Transverse colon (tissue), 4 donors: ENCODE data around the gene AMOTL1. TPM values are rescaled to one million over a fixed set of nuclear protein-coding genes. Genes with fewer than 3 reads are reported as not detected.

ENCODE experiments used
- DNase-seq: peaks from one replicate; pipeline ENCODE4 v3.0.0-alpha.2; 2019
- H3K27ac ChIP-seq, 4 donors: fragments of 200-600 bp; sonication (generic); 2 replicates each; pipeline ENCODE4 v1.5.1; 2016 to 2018; ENCODE audit warnings: inconsistent platforms in 4 of 4
- H3K27me3 ChIP-seq: fragments of 200-600 bp; sonication (generic); 2 replicates; pipeline ENCODE4 v1.5.1; 2017; ENCODE audit warnings: inconsistent platforms
- H3K36me3 ChIP-seq, 4 donors: fragments of 200-600 bp; sonication (generic); 2 replicates each; pipeline ENCODE4 v1.5.1; 2017 to 2019; ENCODE audit warnings: inconsistent platforms in 4 of 4
- H3K4me1 ChIP-seq, 4 donors: fragments of 200-600 bp; sonication (generic); 2 replicates each; pipeline ENCODE4 v1.5.1; 2017 to 2020; ENCODE audit warnings: inconsistent platforms in 4 of 4
- H3K4me3 ChIP-seq, 4 donors: fragments of 200-600 bp; sonication (generic); 1 replicate in 1 of 4; 2 replicates in 3 of 4; pipeline versions ENCODE4 v1.5.1 to v1.6.1; 2017 to 2019; ENCODE audit warnings: inconsistent platforms in 4 of 4
- H3K9me3 ChIP-seq, 2 donors: fragments of 200-600 bp; sonication (generic); 2 replicates each; pipeline ENCODE4 v1.5.1; 2017 to 2019; ENCODE audit warnings: inconsistent platforms in 2 of 2
- EP300 ChIP-seq: sonication (generic); formaldehyde crosslinking; IDR thresholded peaks from one replicate; pipeline ENCODE4 v1.6.1; 2017; ENCODE audit warnings: antibody characterized with exemption, low read depth
- POLR2A ChIP-seq: fragments of 450-650 bp; IDR thresholded peaks from one replicate; pipeline ENCODE4 v1.6.1; 2016; ENCODE audit warnings: antibody characterized with exemption, mild to moderate bottlenecking, moderate library complexity
- POLR2AphosphoS5 ChIP-seq, 3 donors: sonication (generic); formaldehyde crosslinking; IDR thresholded peaks; one replicate each; pipeline ENCODE4 v1.6.1; 2016; ENCODE audit warnings: antibody characterized with exemption in 3 of 3
- WGBS, 2 donors: methylation state at CpG; one replicate each; pipeline ENCODE4 v1.1.5; 2018; ENCODE audit warnings: low coverage in 1 of 2; 5-methylcytosine and 5-hydroxymethylcytosine counted together
- in situ Hi-C, 4 donors: fragments of 200-750 bp; cut with MboI; loops; one replicate each; pipeline versions ENCODE4 v1.15.0 to v1.15.1; 2017; ENCODE audit warnings: low sequenced_read_pairs in 3 of 4, low pct_ligation_motif_present in 1 of 4, low pct_unique_long_range_greater_than_20kb in 1 of 4
- intact Hi-C: fragments of 100-400 bp; cut with DNase I; formaldehyde crosslinking; loops from one replicate; pipeline ENCODE4 v1.15.1; 2023; ENCODE audit warnings: low total_unique reads
- total RNA-seq, 4 donors: library from RNA; depleted of rRNA; stranded (reverse); fragments of >200 nt; gene quantifications; one replicate each; pipeline ENCODE4 v1.1.0, GENCODE V29; 2016
- TF ChIP-seq, protein P1 (sequence below), 5 experiments: fragments of 200-600 bp in 3 of 5; fragments of 450-650 bp in 2 of 5; sonication (generic) in 3 of 5; IDR thresholded peaks; 1 replicate in 2 of 5; 2 replicates in 3 of 5; pipeline ENCODE4 v1.5.1; 2016 to 2017; ENCODE audit warnings: antibody characterized with exemption in 5 of 5, inconsistent platforms in 3 of 5, mild to moderate bottlenecking in 2 of 5, moderate library complexity in 1 of 5

AMOTL1 gene
- total RNA-seq, 4 donors from 2014 or later: 14.3 to 23.9 (median 16.8) TPM

DNA sequence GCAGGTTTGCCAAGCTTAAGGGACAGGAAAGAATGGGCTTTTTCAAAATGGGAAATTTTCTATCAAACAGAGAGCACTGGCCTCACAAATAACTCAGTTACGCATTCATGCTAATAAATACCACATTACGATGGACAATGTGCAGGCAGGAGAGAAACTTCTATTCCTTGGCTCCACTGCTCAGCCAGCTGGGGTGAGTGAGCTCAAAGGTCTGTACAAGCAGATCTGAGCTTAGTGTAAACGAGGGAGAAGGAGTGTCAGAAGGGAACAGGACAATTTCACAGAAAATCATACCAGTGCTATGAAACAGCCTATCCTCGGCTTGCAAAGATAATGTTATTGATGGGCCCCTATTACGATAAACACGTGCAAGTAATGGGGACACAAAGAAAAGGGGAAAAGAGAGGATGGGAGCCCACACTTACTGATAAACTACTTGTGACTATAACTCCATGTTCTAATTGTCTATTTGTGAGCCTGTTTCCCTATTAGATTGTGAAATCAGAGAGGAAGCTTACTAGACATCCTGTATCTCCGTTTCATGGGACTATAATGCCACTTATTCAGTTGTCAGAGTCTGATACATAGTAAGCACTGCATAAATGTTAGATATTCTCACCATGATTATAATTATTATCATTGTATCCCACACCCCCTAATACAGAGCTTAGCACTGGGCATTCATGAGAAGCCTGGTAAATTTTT is 46.3 kb downstream of the AMOTL1 start:
- peaks cover 0 to 9% of the 10 kb centered on the region in 2 donors for H3K9me3 ChIP-seq
- TF ChIP-seq, protein P1, sequence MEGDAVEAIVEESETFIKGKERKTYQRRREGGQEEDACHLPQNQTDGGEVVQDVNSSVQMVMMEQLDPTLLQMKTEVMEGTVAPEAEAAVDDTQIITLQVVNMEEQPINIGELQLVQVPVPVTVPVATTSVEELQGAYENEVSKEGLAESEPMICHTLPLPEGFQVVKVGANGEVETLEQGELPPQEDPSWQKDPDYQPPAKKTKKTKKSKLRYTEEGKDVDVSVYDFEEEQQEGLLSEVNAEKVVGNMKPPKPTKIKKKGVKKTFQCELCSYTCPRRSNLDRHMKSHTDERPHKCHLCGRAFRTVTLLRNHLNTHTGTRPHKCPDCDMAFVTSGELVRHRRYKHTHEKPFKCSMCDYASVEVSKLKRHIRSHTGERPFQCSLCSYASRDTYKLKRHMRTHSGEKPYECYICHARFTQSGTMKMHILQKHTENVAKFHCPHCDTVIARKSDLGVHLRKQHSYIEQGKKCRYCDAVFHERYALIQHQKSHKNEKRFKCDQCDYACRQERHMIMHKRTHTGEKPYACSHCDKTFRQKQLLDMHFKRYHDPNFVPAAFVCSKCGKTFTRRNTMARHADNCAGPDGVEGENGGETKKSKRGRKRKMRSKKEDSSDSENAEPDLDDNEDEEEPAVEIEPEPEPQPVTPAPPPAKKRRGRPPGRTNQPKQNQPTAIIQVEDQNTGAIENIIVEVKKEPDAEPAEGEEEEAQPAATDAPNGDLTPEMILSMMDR (IDR thresholded peaks at IDR 0.05): no peak
- no peak for TF ChIP-seq EP300
- peak; percentile 27 to 52 (median 36) for TF ChIP-seq POLR2AphosphoS5 (IDR thresholded peaks at IDR 0.05)
- TF ChIP-seq POLR2A: no peak
- no peak for DNase-seq
- H3K4me3 ChIP-seq: no peak overlapping the region
- no peaks in the 10 kb centered on the region for H3K27me3 ChIP-seq
- H3K27ac ChIP-seq: peak overlapping the region; percentile 47 to 67 (median 51)
- intact Hi-C loops (no loop called here), in situ Hi-C loops (no loop called here)
- no peaks in the 10 kb centered on the region for H3K36me3 ChIP-seq
- 63 to 68% methylated on average over 7 of the region's 7 CpGs for WGBS, 2 donors
- peaks cover 0 to 10% (median 2%) of the 10 kb centered on the region in 4 donors for H3K4me1 ChIP-seq

GRCh38 chr11:94815705-94816344 is 47.7 kb downstream of the AMOTL1 start:
- no peak overlapping the region for H3K27ac ChIP-seq
- TF ChIP-seq POLR2A (no peak), POLR2AphosphoS5 (IDR thresholded peaks at IDR 0.05) (no peak), EP300 (no peak)
- TF ChIP-seq, protein P1 (IDR thresholded peaks at IDR 0.05): no peak
- 80 to 84% methylated on average over 4 of the region's 4 CpGs for WGBS, 2 donors
- H3K4me3 ChIP-seq: no peak overlapping the region
- no peak for DNase-seq
- peaks cover 0 to 9% of the 10 kb centered on the region in 2 donors for H3K9me3 ChIP-seq
- H3K36me3 ChIP-seq: no peaks in the 10 kb centered on the region
- in situ Hi-C loops (no loop called here), intact Hi-C loops (no loop called here)
- H3K4me1 ChIP-seq: peaks cover 0 to 10% (median 2%) of the 10 kb centered on the region in 4 donors
- H3K27me3 ChIP-seq: no peaks in the 10 kb centered on the region

- in situ Hi-C loops: no loop called here
- H3K4me1 ChIP-seq: peaks cover 0 to 2% (median 0%) of the 10 kb centered on the region in 4 donors
- 93 to 98% methylated on average over 6 to 7 of the region's 7 CpGs for WGBS, 2 donors
- no peaks in the 10 kb centered on the region for H3K36me3 ChIP-seq
- H3K27ac ChIP-seq: no peak overlapping the region
- no peak for TF ChIP-seq POLR2A
- TF ChIP-seq, protein P1 (IDR thresholded peaks at IDR 0.05): no peak
- H3K27me3 ChIP-seq: no peaks in the 10 kb centered on the region
- DNase-seq: no peak
- H3K4me3 ChIP-seq: no peak overlapping the region
- intact Hi-C loops: no loop called here
- peaks cover 0 to 5% of the 10 kb centered on the region in 2 donors for H3K9me3 ChIP-seq
Observed at GRCh38 chr11:94820480-94820879, 52.3 kb downstream of the AMOTL1 start.

- Histone ChIP-seq H3K27ac (no peak overlapping the region), H3K27me3 (no peaks in the 10 kb centered on the region), H3K9me3 (peaks cover 0 to 2% of the 10 kb centered on the region in 2 donors), H3K4me1 (peaks cover 0 to 2% (median 0%) of the 10 kb centered on the region in 4 donors), H3K4me3 (no peak overlapping the region), H3K36me3 (no peaks in the 10 kb centered on the region)
- no peak for TF ChIP-seq EP300
- no peak for TF ChIP-seq POLR2A
- TF ChIP-seq, protein P1 (IDR thresholded peaks at IDR 0.05): no peak
- no peak for TF ChIP-seq POLR2AphosphoS5 (IDR thresholded peaks at IDR 0.05)
- DNase-seq: no peak
- intact Hi-C loops (no loop called here), in situ Hi-C loops (no loop called here)
- WGBS, 2 donors: 98 to 100% methylated on average over 1 to 14 of the region's 14 CpGs
Observed at GRCh38 chr11:94821439-94821838, 53.3 kb downstream of the AMOTL1 start.
